Thyroid gland (tissue), 4 donors: ENCODE data around the gene NPAS2. TPM values are rescaled to one million over a fixed set of nuclear protein-coding genes. Genes with fewer than 3 reads are reported as not detected.

Experiments used
- DNase-seq, 2 donors: peaks; one replicate each; pipeline ENCODE4 v3.0.0-alpha.2; 2019
- H3K27ac ChIP-seq, 3 donors: fragments of 200-600 bp; sonication (generic); 1 replicate in 2 of 3; 2 replicates in 1 of 3; pipeline ENCODE4 v1.5.1; 2016 to 2019; ENCODE audit warnings: mild to moderate bottlenecking in 1 of 3, moderate library complexity in 1 of 3
- H3K27me3 ChIP-seq: fragments of 200-600 bp; sonication (generic); one replicate; pipeline ENCODE4 v1.5.1; 2019
- H3K36me3 ChIP-seq, 2 donors: fragments of 200-600 bp; sonication (generic); one replicate each; pipeline ENCODE4 v1.5.1; 2016 to 2019
- H3K4me1 ChIP-seq, 2 donors: fragments of 200-600 bp; sonication (generic); one replicate each; pipeline ENCODE4 v1.5.1; 2017 to 2019
- H3K4me3 ChIP-seq, 3 donors: fragments of 200-600 bp; sonication (generic); replicated peaks in 1 of 3; 1 replicate in 2 of 3; 2 replicates in 1 of 3; pipeline ENCODE4 v1.5.1; 2016; ENCODE audit warnings: mild to moderate bottlenecking in 1 of 3
- H3K9me3 ChIP-seq: fragments of 200-600 bp; sonication (generic); one replicate; pipeline ENCODE4 v1.5.1; 2017
- CTCF ChIP-seq, 6 experiments: fragments of 200-600 bp in 3 of 6; fragments of 450-650 bp in 3 of 6; sonication (generic) in 3 of 6; IDR thresholded peaks; one replicate each; pipeline ENCODE4 v1.5.1; 2016 to 2019; ENCODE audit warnings: antibody characterized with exemption in 6 of 6, mild to moderate bottlenecking in 2 of 6, inconsistent platforms in 1 of 6, moderate library complexity in 1 of 6
- POLR2A ChIP-seq, 2 donors: fragments of 450-650 bp; IDR thresholded peaks; one replicate each; pipeline ENCODE4 v1.6.1; 2017; ENCODE audit warnings: antibody characterized with exemption in 2 of 2, mild to moderate bottlenecking in 2 of 2, moderate library complexity in 1 of 2
- WGBS, 2 donors: methylation state at CpG; one replicate each; pipeline ENCODE4 v1.1.5; 2017; 5-methylcytosine and 5-hydroxymethylcytosine counted together
- intact Hi-C: fragments of 100-400 bp; cut with DNase I; formaldehyde crosslinking; loops from one replicate; pipeline ENCODE4 v1.15.1; 2023
- total RNA-seq, 4 donors: library from RNA; depleted of rRNA; stranded (reverse); fragments of >200 nt; gene quantifications; one replicate each; pipeline ENCODE4 v1.2.3, GENCODE V29; 2016

The NPAS2 gene
- total RNA-seq, 4 donors from 2014 or later: 12.7 to 22.8 (median 16.1) TPM

- H3K4me3 ChIP-seq: no peak overlapping the region
- 94 to 96% methylated on average over 7 to 10 of the region's 10 CpGs for WGBS, 2 donors
- no peaks in the 10 kb centered on the region for H3K27me3 ChIP-seq
- no peak overlapping the region for H3K27ac ChIP-seq
- TF ChIP-seq POLR2A (IDR thresholded peaks at IDR 0.05) (no peak), CTCF (IDR thresholded peaks at IDR 0.05) (no peak)
- peaks cover 0 to 5% of the 10 kb centered on the region in 2 donors for H3K36me3 ChIP-seq
- DNase-seq: no peak
- intact Hi-C loops: no loop called here
- H3K4me1 ChIP-seq: peaks cover 0 to 12% of the 10 kb centered on the region in 2 donors
- no peaks in the 10 kb centered on the region for H3K9me3 ChIP-seq
Measured at GRCh38 chr2:101045330-101045729, 225.4 kb downstream of the NPAS2 start.

Other genes starting within 250 kb of the NPAS2 start
- gene RPL31, start 182.2 kb downstream of the NPAS2 start, total RNA-seq: 1,000 to 10,000 TPM in 1 of 4 donors, 100 to 1,000 TPM in 3; 216 to 1,406 (median 718) TPM